A549 (cell line): ENCODE data around the gene PLCD3.
"Not testable (repeated sequence)": the region's sequence is repeated elsewhere in the genome, so short reads cannot be mapped to it uniquely, and the experiment has no call there.

Experiments used
- BHLHE40 ChIP-seq: IDR thresholded peaks from 2 replicates; pipeline ENCODE4 v1.6.1; 2012; ENCODE audit warnings: low read depth, low read length, inconsistent platforms
- CBX2 ChIP-seq: fragments of 200-600 bp; sonication (generic); IDR thresholded peaks from 2 replicates; pipeline ENCODE4 v1.6.1; 2016; ENCODE audit warnings: low read depth, mild to moderate bottlenecking, borderline replicate concordance
- CEBPB ChIP-seq, 2 experiments: fragments of >200 bp in 1 of 2; sonication (Bioruptor Twin) in 1 of 2; formaldehyde crosslinking in 1 of 2; IDR thresholded peaks; 2 replicates each; pipeline ENCODE4 v1.6.1; 2012 to 2016
- HEYL ChIP-seq: fragments of 250-450 bp; sonication (Bioruptor Pico); IDR thresholded peaks from 2 replicates; pipeline ENCODE4 v1.8.0; 2021; ENCODE audit warnings: mild to moderate bottlenecking, moderate library complexity
- HOXB13 ChIP-seq: fragments of 250-450 bp; sonication (Bioruptor Pico); IDR thresholded peaks from 2 replicates; pipeline ENCODE4 v1.5.0; 2020; ENCODE audit warnings: low read depth, mild to moderate bottlenecking, moderate library complexity
- POLR2A ChIP-seq: IDR thresholded peaks from 2 replicates; pipeline ENCODE4 v1.6.1; 2012; ENCODE audit warnings: mild to moderate bottlenecking, low read length
- RAD21 ChIP-seq, 2 experiments: fragments of >200 bp in 1 of 2; sonication (Bioruptor Twin) in 1 of 2; formaldehyde crosslinking in 1 of 2; IDR thresholded peaks in 1 of 2; conservative IDR thresholded peaks in 1 of 2; 2 replicates in 1 of 2; 3 replicates in 1 of 2; pipeline ENCODE4 v1.6.1; 2012 to 2018; ENCODE audit warnings: inconsistent platforms in 1 of 2
- RARB ChIP-seq: fragments of 250-450 bp; sonication (Bioruptor Pico); IDR thresholded peaks from 2 replicates; pipeline ENCODE4 v1.8.0; 2021; ENCODE audit warnings: mild to moderate bottlenecking, moderate library complexity
- RCOR1 ChIP-seq: fragments of 150-350 bp; IDR thresholded peaks from 2 replicates; pipeline ENCODE4 v1.6.1; 2014; ENCODE audit warnings: antibody characterized with exemption, low read length, low read depth
- TF ChIP-seq, protein P1 (sequence below): fragments of >200 bp; sonication (Bioruptor Twin); formaldehyde crosslinking; IDR thresholded peaks from 3 replicates; pipeline ENCODE4 v1.5.1; 2016
- TF ChIP-seq, protein P2 (sequence below): IDR thresholded peaks from 2 replicates; pipeline ENCODE4 v1.6.1; 2012
- TF ChIP-seq, protein P3 (sequence below): fragments of 150-350 bp; IDR thresholded peaks from 2 replicates; pipeline ENCODE4 v1.6.1; 2014; ENCODE audit warnings: low read depth, mild to moderate bottlenecking, low read length
- TF ChIP-seq, protein P4 (sequence below): fragments of 450-650 bp; IDR thresholded peaks from 2 replicates; pipeline ENCODE4 v1.6.1; 2014; ENCODE audit warnings: antibody characterized with exemption

DNA sequence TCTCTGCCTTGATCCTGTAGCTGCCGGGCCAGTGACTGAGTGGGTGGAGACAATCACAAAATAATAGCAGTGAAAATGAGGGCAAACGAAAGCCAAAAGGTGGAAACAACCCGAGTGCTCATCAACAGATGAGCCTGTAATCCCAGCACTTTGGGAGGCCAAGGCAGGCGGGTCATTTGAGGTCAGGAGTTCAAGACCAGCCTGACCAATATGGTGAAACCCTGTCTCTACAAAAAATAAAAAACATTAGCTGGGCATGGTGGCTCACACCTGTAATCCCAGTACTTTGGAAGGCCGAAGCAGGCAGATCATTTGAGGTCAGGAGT is 7.6 kb downstream of the PLCD3 start:
- not testable (repeated sequence) for TF ChIP-seq RCOR1; HEYL (CRISPR knock-in tag); RAD21 (conservative IDR thresholded peaks at IDR 0.05 in 1 of 2, IDR thresholded peaks at IDR 0.05 in 1 of 2); CEBPB (IDR thresholded peaks at IDR 0.05); POLR2A; RARB (CRISPR knock-in tag); CBX2; BHLHE40; HOXB13 (CRISPR knock-in tag)
- TF ChIP-seq, protein P1, sequence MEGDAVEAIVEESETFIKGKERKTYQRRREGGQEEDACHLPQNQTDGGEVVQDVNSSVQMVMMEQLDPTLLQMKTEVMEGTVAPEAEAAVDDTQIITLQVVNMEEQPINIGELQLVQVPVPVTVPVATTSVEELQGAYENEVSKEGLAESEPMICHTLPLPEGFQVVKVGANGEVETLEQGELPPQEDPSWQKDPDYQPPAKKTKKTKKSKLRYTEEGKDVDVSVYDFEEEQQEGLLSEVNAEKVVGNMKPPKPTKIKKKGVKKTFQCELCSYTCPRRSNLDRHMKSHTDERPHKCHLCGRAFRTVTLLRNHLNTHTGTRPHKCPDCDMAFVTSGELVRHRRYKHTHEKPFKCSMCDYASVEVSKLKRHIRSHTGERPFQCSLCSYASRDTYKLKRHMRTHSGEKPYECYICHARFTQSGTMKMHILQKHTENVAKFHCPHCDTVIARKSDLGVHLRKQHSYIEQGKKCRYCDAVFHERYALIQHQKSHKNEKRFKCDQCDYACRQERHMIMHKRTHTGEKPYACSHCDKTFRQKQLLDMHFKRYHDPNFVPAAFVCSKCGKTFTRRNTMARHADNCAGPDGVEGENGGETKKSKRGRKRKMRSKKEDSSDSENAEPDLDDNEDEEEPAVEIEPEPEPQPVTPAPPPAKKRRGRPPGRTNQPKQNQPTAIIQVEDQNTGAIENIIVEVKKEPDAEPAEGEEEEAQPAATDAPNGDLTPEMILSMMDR = not testable (repeated sequence)
- TF ChIP-seq, protein P2, sequence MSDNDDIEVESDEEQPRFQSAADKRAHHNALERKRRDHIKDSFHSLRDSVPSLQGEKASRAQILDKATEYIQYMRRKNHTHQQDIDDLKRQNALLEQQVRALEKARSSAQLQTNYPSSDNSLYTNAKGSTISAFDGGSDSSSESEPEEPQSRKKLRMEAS = not testable (repeated sequence)
- TF ChIP-seq, protein P3, sequence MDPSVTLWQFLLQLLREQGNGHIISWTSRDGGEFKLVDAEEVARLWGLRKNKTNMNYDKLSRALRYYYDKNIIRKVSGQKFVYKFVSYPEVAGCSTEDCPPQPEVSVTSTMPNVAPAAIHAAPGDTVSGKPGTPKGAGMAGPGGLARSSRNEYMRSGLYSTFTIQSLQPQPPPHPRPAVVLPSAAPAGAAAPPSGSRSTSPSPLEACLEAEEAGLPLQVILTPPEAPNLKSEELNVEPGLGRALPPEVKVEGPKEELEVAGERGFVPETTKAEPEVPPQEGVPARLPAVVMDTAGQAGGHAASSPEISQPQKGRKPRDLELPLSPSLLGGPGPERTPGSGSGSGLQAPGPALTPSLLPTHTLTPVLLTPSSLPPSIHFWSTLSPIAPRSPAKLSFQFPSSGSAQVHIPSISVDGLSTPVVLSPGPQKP = not testable (repeated sequence)
- TF ChIP-seq, protein P4, sequence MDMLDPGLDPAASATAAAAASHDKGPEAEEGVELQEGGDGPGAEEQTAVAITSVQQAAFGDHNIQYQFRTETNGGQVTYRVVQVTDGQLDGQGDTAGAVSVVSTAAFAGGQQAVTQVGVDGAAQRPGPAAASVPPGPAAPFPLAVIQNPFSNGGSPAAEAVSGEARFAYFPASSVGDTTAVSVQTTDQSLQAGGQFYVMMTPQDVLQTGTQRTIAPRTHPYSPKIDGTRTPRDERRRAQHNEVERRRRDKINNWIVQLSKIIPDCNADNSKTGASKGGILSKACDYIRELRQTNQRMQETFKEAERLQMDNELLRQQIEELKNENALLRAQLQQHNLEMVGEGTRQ = not testable (repeated sequence)
